NCI-H1930 (cell line): Measurements from ENCODE around the gene MAML2.

Experiments
- DNase-seq, 2 experiments: peaks; one replicate each; lab custom pipeline; 2025; lab: John Stamatoyannopoulos, UW

The MAML2 gene

GRCh38 chr11:96238563-96239135, 104.3 kb downstream of the MAML2 start:
- no peak for DNase-seq

GRCh38 chr11:96237766-96238266, 105.2 kb downstream of the MAML2 start:
- no peak for DNase-seq

DNA sequence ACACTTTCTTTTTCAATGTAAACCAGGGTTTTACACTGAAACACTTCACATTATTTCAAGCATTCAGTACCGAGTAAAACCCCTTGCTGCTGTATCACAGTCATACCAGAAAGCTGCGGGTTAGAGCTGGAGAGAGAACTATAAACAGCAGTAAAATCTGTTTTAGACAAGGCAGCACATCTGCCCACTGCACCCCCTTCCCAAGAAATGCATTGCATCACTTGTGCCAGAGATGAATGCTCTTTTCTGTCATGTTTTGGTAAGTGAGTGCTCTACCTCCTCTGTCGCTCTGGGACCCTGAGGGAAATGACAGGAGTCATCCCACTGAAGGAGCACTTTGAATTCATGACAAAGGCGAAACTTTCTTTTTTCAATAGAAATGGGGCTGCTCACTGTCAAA, 107.2 kb downstream of the MAML2 start:
- DNase-seq = no peak

DNA sequence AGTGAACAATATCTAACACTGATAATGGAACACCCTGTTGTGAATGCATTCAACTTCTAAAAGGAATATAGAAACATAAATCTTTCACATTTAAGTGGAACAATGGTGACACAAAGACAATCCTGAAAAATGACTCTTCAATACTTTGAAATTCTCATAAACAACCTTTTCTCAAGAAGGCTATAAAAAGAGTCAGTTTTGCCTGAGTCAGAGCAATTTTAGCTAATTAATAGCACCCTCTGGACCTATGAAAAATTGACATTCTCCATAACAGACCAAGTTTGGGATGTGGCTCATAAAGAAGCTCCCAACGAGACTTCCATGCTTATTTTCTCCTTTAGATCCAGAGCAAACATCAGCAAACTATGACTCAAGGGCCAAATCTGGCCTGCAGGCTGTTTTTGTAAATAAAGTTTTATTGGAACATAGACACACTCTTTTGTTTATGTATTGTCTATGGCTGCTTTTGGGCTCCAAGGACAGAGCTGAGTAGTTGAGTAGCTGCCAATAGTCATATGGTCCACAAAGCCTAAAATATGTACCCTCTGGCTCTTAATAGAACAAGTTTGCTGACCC, 108.0 kb downstream of the MAML2 start:
- no peak for DNase-seq

DNA sequence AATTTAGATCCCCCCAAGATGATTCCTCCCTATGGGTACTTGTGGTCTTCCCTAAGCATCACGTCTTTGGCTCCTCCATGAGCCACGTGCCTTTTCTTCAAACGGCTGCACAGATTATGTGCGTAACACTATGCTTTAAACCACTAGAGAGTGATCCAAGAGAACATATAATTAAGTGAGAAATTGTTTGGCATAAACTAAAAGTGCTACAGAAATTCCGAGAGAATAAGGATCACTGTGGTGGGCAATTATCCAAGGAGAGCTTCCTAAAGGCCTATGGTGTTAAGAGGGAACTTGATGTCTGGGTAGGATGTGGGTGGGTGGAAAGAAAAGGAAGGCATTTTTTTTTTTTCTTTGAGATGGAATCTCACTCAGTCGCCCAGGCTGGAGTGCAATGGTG, 110.9 kb downstream of the MAML2 start:
- no peak for DNase-seq

DNA sequence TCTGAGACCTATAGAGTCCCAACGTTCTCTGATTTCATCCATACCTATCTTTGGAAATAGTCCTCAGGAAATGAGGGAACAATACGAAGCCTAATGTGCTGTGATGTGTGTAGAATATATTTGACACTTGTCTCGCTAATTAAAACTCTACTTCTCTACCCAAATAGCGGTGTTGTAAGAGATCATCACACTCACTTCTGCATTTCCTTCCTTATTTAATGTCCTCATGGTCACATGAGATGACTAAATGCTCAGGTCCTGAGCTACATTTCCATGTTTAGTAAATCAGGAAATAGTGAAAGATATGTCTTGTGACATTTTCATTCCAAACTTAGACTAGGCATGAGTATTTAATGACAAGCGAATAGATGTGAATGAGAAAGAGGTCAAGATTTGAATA, 112.3 kb downstream of the MAML2 start:
- no peak for DNase-seq

- no peak for DNase-seq
Measured at GRCh38 chr11:96229354-96229977, 113.5 kb downstream of the MAML2 start.

GRCh38 chr11:96228910-96229309, 114.1 kb downstream of the MAML2 start:
- DNase-seq = no peak

- DNase-seq = no peak
Measured at GRCh38 chr11:96228473-96228891, 114.5 kb downstream of the MAML2 start.

- DNase-seq = no peak
Measured at GRCh38 chr11:96227244-96227643, 115.8 kb downstream of the MAML2 start.

GRCh38 chr11:96223083-96223482, 119.9 kb downstream of the MAML2 start:
- DNase-seq = no peak

DNA sequence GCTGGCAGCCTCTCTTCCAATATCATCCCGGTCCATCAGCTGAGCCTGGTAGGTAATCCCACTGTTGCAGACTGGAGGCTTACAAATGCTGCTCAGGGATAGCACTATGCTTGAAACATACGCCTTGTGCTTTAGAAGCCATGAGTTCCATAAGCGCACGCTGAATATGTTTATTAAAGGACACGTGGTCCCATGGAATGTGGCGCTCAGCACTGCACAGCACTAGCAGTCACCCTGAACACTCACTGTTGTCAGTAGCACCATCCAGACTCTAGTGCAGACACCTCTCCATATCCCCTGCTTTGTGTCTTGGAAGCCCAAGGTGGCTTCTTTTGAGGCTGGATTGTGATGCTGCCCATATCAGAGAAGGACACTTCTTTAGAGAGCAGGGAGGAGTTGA, 120.9 kb downstream of the MAML2 start:
- DNase-seq = no peak

- DNase-seq = no peak
Measured at GRCh38 chr11:96221244-96222070, 121.5 kb downstream of the MAML2 start.

DNA sequence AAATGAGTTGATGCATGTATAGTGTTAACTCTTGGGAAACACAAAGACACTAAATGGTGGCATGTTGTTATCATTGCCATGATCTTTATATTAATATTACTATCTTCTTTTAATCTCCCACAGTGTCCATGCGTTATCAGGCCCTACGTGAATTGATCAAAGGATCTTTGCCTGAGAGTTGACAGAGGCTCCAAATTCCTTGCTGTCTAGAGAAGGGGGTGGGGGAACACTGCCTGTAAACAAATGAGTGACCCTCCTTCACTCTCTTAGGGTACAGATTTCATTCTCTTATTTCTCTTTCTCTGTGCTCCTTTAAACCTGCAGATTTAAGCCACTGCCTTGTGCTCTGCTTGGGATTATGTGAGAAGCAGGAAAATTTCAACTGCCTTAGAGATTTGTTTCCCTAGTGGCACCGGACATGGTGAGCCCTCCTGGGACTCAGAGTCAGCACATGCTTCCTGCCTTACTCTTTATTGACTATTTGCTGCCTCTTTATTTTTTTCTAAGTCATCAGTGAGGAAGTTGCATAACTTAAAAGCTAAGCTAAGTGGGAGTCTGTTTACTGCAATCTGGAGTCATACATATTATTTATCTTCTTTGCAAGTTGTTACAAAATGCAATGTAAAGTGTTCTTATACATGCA, 122.9 kb downstream of the MAML2 start:
- no peak for DNase-seq

DNA sequence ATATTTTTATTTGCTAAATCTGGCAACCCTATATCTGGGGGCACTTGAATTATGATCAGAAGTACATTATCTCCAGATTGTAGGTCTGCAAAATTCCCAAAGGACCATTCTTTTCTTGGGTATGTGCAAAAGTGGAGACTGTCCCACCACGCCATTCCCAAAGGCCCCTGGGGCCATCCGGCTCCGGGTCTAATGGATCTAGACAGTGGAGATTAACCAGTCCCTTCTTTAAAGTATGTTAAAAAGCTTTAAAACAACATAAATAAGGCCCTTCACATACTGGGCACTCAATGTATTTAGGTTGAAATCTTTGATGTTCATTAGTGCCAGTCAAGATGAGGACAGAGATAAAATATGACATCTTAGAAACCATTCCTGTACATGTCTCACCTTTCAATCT, 124.1 kb downstream of the MAML2 start:
- no peak for DNase-seq

- no peak for DNase-seq
Measured at GRCh38 chr11:96218006-96218405, 125.0 kb downstream of the MAML2 start.

DNA sequence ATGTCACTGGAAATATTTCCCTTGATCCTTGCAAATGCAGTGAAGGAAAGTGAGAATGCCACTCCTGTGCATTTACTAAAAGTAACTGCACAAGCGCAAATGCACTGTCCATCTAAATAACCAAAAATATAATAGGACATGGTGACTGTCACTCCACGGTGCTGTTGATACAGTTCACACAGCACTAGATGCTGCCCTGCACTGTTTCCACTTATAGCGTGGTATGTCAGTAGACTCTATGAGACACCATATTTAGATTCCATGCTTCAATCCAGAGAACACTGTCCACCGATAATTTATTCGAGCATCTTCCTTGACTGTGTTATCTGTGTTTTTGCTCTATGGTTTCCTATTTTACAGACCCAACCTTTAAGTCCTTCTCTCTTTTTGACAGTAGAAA, 125.8 kb downstream of the MAML2 start:
- no peak for DNase-seq

- no peak for DNase-seq
Measured at GRCh38 chr11:96215826-96216225, 127.2 kb downstream of the MAML2 start.

DNA sequence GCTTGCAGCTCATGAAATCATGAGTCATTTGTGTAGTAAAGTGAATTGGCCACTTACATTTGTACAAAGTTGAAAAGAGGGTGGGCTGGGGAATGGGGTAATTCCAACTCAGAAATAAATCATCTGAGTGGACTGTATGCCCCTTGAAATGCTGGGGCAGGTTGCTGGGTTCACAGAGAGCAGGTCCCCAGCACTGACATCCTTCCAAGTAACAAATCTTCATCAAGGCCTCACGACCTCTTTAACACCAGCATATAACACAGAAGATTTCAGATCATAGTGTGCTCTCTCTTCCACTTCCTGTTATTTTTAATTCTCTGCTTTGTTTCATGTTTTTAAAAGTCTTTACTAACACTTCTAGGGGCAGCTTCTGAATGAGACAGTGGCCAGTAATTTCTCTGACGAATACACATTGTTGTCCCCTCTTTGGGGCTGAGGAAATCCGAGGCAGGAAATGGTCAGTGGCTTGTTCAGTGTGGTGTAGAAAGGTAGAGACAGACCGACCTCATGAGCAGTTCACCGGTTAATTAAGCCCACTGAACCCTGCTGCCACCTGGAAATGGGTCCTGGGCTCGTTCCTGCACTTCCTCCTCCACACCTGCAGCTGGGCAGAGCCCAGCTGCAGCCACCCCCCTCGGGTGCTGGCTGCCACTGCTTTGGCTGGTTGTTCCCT, 127.7 kb downstream of the MAML2 start:
- no peak for DNase-seq

DNA sequence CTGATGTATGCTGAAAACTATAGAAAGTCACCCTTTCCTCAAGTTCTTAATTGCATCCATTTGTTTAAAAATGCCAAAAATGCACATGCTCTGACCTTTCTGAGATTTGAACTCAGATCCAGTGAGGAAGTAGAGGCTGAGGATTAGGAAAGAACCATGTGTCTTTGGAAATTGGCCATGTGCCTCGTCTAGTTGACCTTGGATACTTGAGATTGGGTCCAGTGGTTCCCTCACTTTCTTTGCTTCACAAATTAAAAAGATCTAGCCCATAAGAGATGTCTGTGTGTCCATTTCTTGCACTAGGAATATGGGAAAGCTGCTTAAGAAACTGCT, 128.3 kb downstream of the MAML2 start:
- DNase-seq = no peak

DNA sequence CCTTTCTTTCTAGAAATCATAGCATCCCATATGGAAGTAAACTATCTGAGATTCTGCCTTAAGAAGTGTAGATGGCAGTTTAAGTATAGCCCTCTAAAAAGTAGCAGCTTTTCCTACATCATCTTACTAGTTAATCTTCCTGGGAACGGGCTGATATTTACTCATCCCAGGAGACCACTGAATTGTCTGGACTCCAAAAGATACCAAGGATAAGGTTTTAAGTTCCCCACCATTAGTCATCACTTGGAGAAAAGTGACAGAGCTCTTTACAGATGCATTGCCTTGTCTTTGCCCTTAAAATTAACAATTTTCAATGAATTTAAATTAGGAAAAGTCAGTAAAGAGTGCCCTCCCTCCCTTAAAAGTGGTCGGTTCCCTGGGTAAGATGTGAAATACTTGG, 129.5 kb downstream of the MAML2 start:
- no peak for DNase-seq

- DNase-seq = no peak
Measured at GRCh38 chr11:96211436-96211835, 131.6 kb downstream of the MAML2 start.
